Measurements from ENCODE around the gene KLF12. TPM values are rescaled to one million over a fixed set of nuclear protein-coding genes. Genes with fewer than 3 reads are reported as not detected.

KLF12 gene
- polyA plus RNA-seq, 3 donors: 0.04 to 1.3 (median 0.38) TPM

GRCh38 chr13:74128156-74128767, 5.9 kb downstream of the KLF12 start:
- Mint-ChIP-seq H3K27ac (no peak overlapping the region), H3K4me3 (no peak overlapping the region), H3K36me3 (no peaks in the 10 kb centered on the region), H3K4me1 (peaks cover 8% of the 10 kb centered on the region), H3K27me3 (ENCODE audit: low read depth in 3 of 3) (peaks cover 14 to 17% (median 14%) of the 10 kb centered on the region in 3 donors), H3K9me3 (peaks cover 0 to 2% (median 0%) of the 10 kb centered on the region in 7 donors)
- no peak overlapping the region for H3K4me3 ChIP-seq (replicated peaks in 1 of 3; ENCODE audit: low read depth in 2 of 3, low read length in 3 of 3)
- H3K79me2 ChIP-seq (ENCODE audit: insufficient read depth, low read length): no peaks in the 10 kb centered on the region
- H3K4me2 ChIP-seq (replicated peaks; ENCODE audit: extremely low read depth, low read length, poor library complexity, severe bottlenecking): no peak overlapping the region
- H2AFZ ChIP-seq (ENCODE audit: insufficient read depth, low read depth, low read length, poor library complexity, severe bottlenecking): no peak overlapping the region
- H3K4me1 ChIP-seq (ENCODE audit: control insufficient read depth in 1 of 2, insufficient read depth in 2 of 2, low read length in 2 of 2): peaks cover 3 to 8% of the 10 kb centered on the region in 2 donors
- no peaks in the 10 kb centered on the region for H4K20me1 ChIP-seq (ENCODE audit: insufficient read depth, low read length)
- H3K9ac ChIP-seq (ENCODE audit: insufficient read depth, low read length, poor library complexity, severe bottlenecking): no peak overlapping the region
- DNase-seq: no peak
- H3K9me3 ChIP-seq (replicated peaks in 1 of 2; ENCODE audit: control insufficient read depth in 1 of 2, insufficient read depth in 1 of 2, low read length in 2 of 2): no peaks in the 10 kb centered on the region
- WGBS (ENCODE audit: insufficient coverage): 86% methylated on average over 1 of the region's 6 CpGs
- no peaks in the 10 kb centered on the region for H3K36me3 ChIP-seq (replicated peaks in 1 of 2; ENCODE audit: control insufficient read depth in 1 of 2, insufficient read depth in 2 of 2, low read length in 2 of 2)
- no peak for TF ChIP-seq CTCF (IDR thresholded peaks at IDR 0.05)
- intact Hi-C loops (cut with micrococcal nuclease): no loop called here
- H3K27me3 ChIP-seq (ENCODE audit: control insufficient read depth in 2 of 2, insufficient read depth in 2 of 2, low read length in 2 of 2): peaks cover 7 to 14% of the 10 kb centered on the region in 2 donors
- H3K27ac ChIP-seq (ENCODE audit: low read depth in 1 of 2, low read length in 2 of 2): no peak overlapping the region

- no peaks in the 10 kb centered on the region for H3K79me2 ChIP-seq (ENCODE audit: insufficient read depth, low read length)
- no peak overlapping the region for H3K9ac ChIP-seq (ENCODE audit: insufficient read depth, low read length, poor library complexity, severe bottlenecking)
- no CpG with 5 or more reads among the region's 4 CpGs for WGBS (ENCODE audit: insufficient coverage)
- no peaks in the 10 kb centered on the region for H3K36me3 Mint-ChIP-seq
- H3K4me1 Mint-ChIP-seq: no peaks in the 10 kb centered on the region
- no peak for TF ChIP-seq CTCF (IDR thresholded peaks at IDR 0.05)
- no peak overlapping the region for H3K27ac Mint-ChIP-seq
- no peaks in the 10 kb centered on the region for H3K27me3 ChIP-seq (ENCODE audit: control insufficient read depth in 2 of 2, insufficient read depth in 2 of 2, low read length in 2 of 2)
- peaks cover 9 to 12% of the 10 kb centered on the region in 2 donors for H3K9me3 ChIP-seq (replicated peaks in 1 of 2; ENCODE audit: control insufficient read depth in 1 of 2, insufficient read depth in 1 of 2, low read length in 2 of 2)
- H3K36me3 ChIP-seq (replicated peaks in 1 of 2; ENCODE audit: control insufficient read depth in 1 of 2, insufficient read depth in 2 of 2, low read length in 2 of 2): no peaks in the 10 kb centered on the region
- H3K4me1 ChIP-seq (ENCODE audit: control insufficient read depth in 1 of 2, insufficient read depth in 2 of 2, low read length in 2 of 2): no peaks in the 10 kb centered on the region
- intact Hi-C loops (cut with micrococcal nuclease): no loop called here
- no peak overlapping the region for H2AFZ ChIP-seq (ENCODE audit: insufficient read depth, low read depth, low read length, poor library complexity, severe bottlenecking)
- H3K27me3 Mint-ChIP-seq (ENCODE audit: low read depth in 3 of 3): no peaks in the 10 kb centered on the region
- no peak overlapping the region for H3K27ac ChIP-seq (ENCODE audit: low read depth in 1 of 2, low read length in 2 of 2)
- DNase-seq: no peak
- peaks cover 13 to 30% (median 17%) of the 10 kb centered on the region in 7 donors for H3K9me3 Mint-ChIP-seq
- H3K4me3 Mint-ChIP-seq: no peak overlapping the region
- no peak overlapping the region for H3K4me3 ChIP-seq (replicated peaks in 1 of 3; ENCODE audit: low read depth in 2 of 3, low read length in 3 of 3)
- H4K20me1 ChIP-seq (ENCODE audit: insufficient read depth, low read length): no peaks in the 10 kb centered on the region
- no peak overlapping the region for H3K4me2 ChIP-seq (replicated peaks; ENCODE audit: extremely low read depth, low read length, poor library complexity, severe bottlenecking)
Observed at GRCh38 chr13:74118328-74118727, 15.9 kb downstream of the KLF12 start.

All from CD14-positive monocyte (primary cell).